ENCODE data around the gene GLP1R.

Gene GLP1R

GRCh38 chr6:39063526-39063925 is 14.9 kb downstream of the GLP1R start:
- DNase-seq, result no peak

GRCh38 chr6:39065561-39065960 is 17.0 kb downstream of the GLP1R start:
- no peak for DNase-seq

- DNase-seq, result no peak
Measured at GRCh38 chr6:39068391-39068790, 19.8 kb downstream of the GLP1R start.

- no peak for DNase-seq
Measured at GRCh38 chr6:39072830-39073229, 24.2 kb downstream of the GLP1R start.

- no peak for DNase-seq
Measured at GRCh38 chr6:39073471-39074355, 25.1 kb downstream of the GLP1R start.

GRCh38 chr6:39074486-39074885 is 25.9 kb downstream of the GLP1R start:
- DNase-seq, result no peak

GRCh38 chr6:39075010-39075686 is 26.6 kb downstream of the GLP1R start:
- DNase-seq, result no peak

- no peak for DNase-seq
Measured at GRCh38 chr6:39075807-39076622, 27.4 kb downstream of the GLP1R start.

GRCh38 chr6:39076623-39077535 is 28.3 kb downstream of the GLP1R start:
- DNase-seq, result no peak

GRCh38 chr6:39077882-39078594 is 29.5 kb downstream of the GLP1R start:
- DNase-seq, result no peak

GRCh38 chr6:39078695-39079094 is 30.1 kb downstream of the GLP1R start:
- DNase-seq, result no peak

GRCh38 chr6:39079197-39080125 is 30.9 kb downstream of the GLP1R start:
- DNase-seq, result no peak

- no peak for DNase-seq
Measured at GRCh38 chr6:39080246-39080875, 31.8 kb downstream of the GLP1R start.

GRCh38 chr6:39082310-39082709 is 33.7 kb downstream of the GLP1R start:
- no peak for DNase-seq

GRCh38 chr6:39083231-39083634 is 34.7 kb downstream of the GLP1R start:
- DNase-seq, result no peak

- no peak for DNase-seq
Measured at GRCh38 chr6:39084506-39084905, 35.9 kb downstream of the GLP1R start.

- no peak for DNase-seq
Measured at GRCh38 chr6:39085129-39085797, 36.7 kb downstream of the GLP1R start.

GRCh38 chr6:39086294-39086693 is 37.7 kb downstream of the GLP1R start:
- no peak for DNase-seq

GRCh38 chr6:39086711-39087110 is 38.1 kb downstream of the GLP1R start:
- DNase-seq, result no peak

Data from activated naive CD4-positive, alpha-beta T cell treated with anti-CD3 and anti-CD28 coated beads, Interleukin-2, amount 50 U/mL, for 16 hours (primary cell).